Adrenal gland (tissue), 5 donors: ENCODE results near the gene PLXNA1.

Experiments used
- POLR2A ChIP-seq, 2 donors: fragments of 450-650 bp; IDR thresholded peaks; one replicate each; pipeline ENCODE4 v1.6.1; 2017; ENCODE audit warnings: antibody characterized with exemption in 2 of 2, mild to moderate bottlenecking in 2 of 2, moderate library complexity in 1 of 2
- TF ChIP-seq, protein P1 (sequence below), 6 experiments: fragments of 450-650 bp in 4 of 6; fragments of 200-600 bp in 2 of 6; sonication (generic) in 1 of 6; IDR thresholded peaks; 1 replicate in 5 of 6; 2 replicates in 1 of 6; pipeline versions ENCODE4 v1.5.1 to v1.8.0; 2016 to 2021; ENCODE audit warnings: antibody characterized with exemption in 6 of 6, mild to moderate bottlenecking in 2 of 6, moderate library complexity in 1 of 6
- donor health status: DM: no; HTN: no; CAD: no.

GRCh38 chr3:126990890-126991289, 8.0 kb downstream of the PLXNA1 start:
- TF ChIP-seq, protein P1, sequence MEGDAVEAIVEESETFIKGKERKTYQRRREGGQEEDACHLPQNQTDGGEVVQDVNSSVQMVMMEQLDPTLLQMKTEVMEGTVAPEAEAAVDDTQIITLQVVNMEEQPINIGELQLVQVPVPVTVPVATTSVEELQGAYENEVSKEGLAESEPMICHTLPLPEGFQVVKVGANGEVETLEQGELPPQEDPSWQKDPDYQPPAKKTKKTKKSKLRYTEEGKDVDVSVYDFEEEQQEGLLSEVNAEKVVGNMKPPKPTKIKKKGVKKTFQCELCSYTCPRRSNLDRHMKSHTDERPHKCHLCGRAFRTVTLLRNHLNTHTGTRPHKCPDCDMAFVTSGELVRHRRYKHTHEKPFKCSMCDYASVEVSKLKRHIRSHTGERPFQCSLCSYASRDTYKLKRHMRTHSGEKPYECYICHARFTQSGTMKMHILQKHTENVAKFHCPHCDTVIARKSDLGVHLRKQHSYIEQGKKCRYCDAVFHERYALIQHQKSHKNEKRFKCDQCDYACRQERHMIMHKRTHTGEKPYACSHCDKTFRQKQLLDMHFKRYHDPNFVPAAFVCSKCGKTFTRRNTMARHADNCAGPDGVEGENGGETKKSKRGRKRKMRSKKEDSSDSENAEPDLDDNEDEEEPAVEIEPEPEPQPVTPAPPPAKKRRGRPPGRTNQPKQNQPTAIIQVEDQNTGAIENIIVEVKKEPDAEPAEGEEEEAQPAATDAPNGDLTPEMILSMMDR (IDR thresholded peaks at IDR 0.05): no peak
- no peak for TF ChIP-seq POLR2A (IDR thresholded peaks at IDR 0.05)
